ENCODE results near the gene KLK5. TPM values are rescaled to one million over a fixed set of nuclear protein-coding genes. Genes with fewer than 3 reads are reported as not detected.

Gene KLK5
- total RNA-seq, 1 experiment from 2014 or later, result not detected

GRCh38 chr19:50968716-50969412 is 16.0 kb upstream of the KLK5 start:
- no peak for DNase-seq (ENCODE audit: low spot score)

GRCh38 chr19:50967929-50968715 is 15.3 kb upstream of the KLK5 start:
- DNase-seq (ENCODE audit: low spot score), result peak; percentile 3

- DNase-seq (ENCODE audit: low spot score), result no peak
Observed at GRCh38 chr19:50964266-50964665, 11.4 kb upstream of the KLK5 start.

- no peak for DNase-seq (ENCODE audit: low spot score)
Observed at GRCh38 chr19:50963381-50963780, 10.5 kb upstream of the KLK5 start.

- no peak for DNase-seq (ENCODE audit: low spot score)
Observed at GRCh38 chr19:50962245-50962644, 9.4 kb upstream of the KLK5 start.

GRCh38 chr19:50959731-50960500 is 7.1 kb upstream of the KLK5 start:
- no peak for DNase-seq (ENCODE audit: low spot score)

GRCh38 chr19:50957587-50957986 is 4.7 kb upstream of the KLK5 start:
- DNase-seq (ENCODE audit: low spot score), result no peak

GRCh38 chr19:50949861-50950260 is 3.0 kb downstream of the KLK5 start:
- no peak for DNase-seq (ENCODE audit: low spot score)

- DNase-seq (ENCODE audit: low spot score), result no peak
Observed at GRCh38 chr19:50947123-50947522, 5.7 kb downstream of the KLK5 start.

- DNase-seq (ENCODE audit: low spot score), result no peak
Observed at GRCh38 chr19:50944795-50945194, 8.0 kb downstream of the KLK5 start.

- DNase-seq (ENCODE audit: low spot score), result no peak
Observed at GRCh38 chr19:50943074-50943828, 9.6 kb downstream of the KLK5 start.

- no peak for DNase-seq (ENCODE audit: low spot score)
Observed at GRCh38 chr19:50939596-50939995, 13.2 kb downstream of the KLK5 start.

- peak; percentile 8 for DNase-seq (ENCODE audit: low spot score)
Observed at GRCh38 chr19:50933640-50934039, 19.2 kb downstream of the KLK5 start.

GRCh38 chr19:50932690-50933083 is 20.2 kb downstream of the KLK5 start:
- DNase-seq (ENCODE audit: low spot score), result no peak

- DNase-seq (ENCODE audit: low spot score), result no peak
Observed at GRCh38 chr19:50932018-50932689, 20.7 kb downstream of the KLK5 start.

GRCh38 chr19:50931023-50931422 is 21.8 kb downstream of the KLK5 start:
- no peak for DNase-seq (ENCODE audit: low spot score)

- DNase-seq (ENCODE audit: low spot score), result no peak
Observed at GRCh38 chr19:50928831-50929230, 24.0 kb downstream of the KLK5 start.

GRCh38 chr19:50926144-50926543 is 26.7 kb downstream of the KLK5 start:
- no peak for DNase-seq (ENCODE audit: low spot score)

GRCh38 chr19:50925734-50926133 is 27.1 kb downstream of the KLK5 start:
- DNase-seq (ENCODE audit: low spot score), result peak; percentile 20

GRCh38 chr19:50924586-50924985 is 28.3 kb downstream of the KLK5 start:
- DNase-seq (ENCODE audit: low spot score), result no peak

- DNase-seq (ENCODE audit: low spot score), result peak; percentile 57
Observed at GRCh38 chr19:50922317-50922853, 30.5 kb downstream of the KLK5 start.

Data from A172 (cell line).